ENCODE measurements around the gene TP53BP2.

- TF ChIP-seq CTCF (IDR thresholded peaks at IDR 0.05) (no peak), POLR2A (IDR thresholded peaks at IDR 0.05) (no peak), POLR2AphosphoS5 (IDR thresholded peaks at IDR 0.05; ENCODE audit: insufficient read depth in 1 of 2, low read depth in 1 of 2) (no peak)
Observed at GRCh38 chr1:223770621-223771315, 75.0 kb downstream of the TP53BP2 start.
